Measurements from ENCODE around the gene CSNK1G2.

The CSNK1G2 gene

GRCh38 chr19:1945899-1946298 lies 4.9 kb downstream of the CSNK1G2 start:
- DNase-seq, result peak; percentile 25

- no peak for DNase-seq
Measured at GRCh38 chr19:1947651-1948209, 6.8 kb downstream of the CSNK1G2 start.

DNA sequence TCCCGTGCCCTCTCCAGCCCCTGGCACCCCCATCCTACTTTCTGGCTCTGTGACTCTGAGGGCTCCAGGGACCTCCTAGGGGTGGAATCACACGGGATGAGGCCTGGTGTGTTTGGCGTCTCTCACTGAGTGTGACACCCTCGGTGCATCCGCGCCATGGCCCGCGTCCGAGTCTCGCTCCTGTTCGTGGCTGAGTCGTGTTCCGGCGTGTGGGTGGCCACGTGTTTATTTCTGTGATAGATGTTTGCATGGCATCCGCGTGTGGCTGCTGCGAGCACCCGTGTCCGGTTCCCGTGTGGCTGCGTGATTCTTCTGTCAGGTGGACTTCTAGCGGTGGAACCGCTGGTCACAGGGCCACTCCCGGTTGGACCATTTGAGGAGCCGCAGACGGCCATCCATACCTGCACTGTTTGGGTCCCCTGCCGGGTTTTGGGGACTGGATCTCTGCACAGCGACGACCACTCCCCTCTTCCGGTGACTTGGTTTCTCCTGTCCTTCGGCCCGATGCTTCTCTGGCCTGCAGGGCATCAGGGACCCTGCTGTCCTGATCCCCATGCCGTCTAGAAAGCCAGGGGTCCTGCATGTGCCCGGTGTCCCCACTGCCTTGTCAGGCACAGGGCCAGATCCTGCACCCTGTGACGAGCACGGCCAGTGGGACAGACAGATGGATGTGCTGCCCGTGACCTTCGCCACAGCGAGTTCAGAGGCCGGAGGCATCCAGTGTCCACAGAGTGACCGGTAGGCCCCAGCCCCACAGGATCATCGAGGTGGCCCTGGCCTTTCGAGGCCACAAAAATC lies 8.5 kb downstream of the CSNK1G2 start:
- no peak for DNase-seq

DNA sequence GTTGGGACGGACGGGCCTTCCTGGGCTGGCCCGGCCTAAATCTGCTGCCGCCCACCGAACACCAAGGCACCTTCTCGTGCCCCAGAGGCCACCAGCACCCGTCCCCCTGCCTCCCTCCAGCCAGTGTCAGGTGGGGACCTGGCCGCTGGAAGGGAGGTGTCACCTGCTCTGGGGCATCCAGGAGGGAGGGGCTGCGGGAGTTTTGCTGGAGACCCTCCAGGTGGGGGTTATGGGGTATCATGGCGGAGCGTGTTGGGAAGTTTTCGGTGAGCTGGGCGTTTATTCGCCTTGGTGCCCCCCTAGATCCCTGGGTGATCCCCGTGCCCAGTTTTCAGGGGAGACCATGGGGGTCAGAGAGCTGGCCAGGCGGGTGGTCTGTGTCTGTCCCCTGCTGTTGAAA lies 9.7 kb downstream of the CSNK1G2 start:
- DNase-seq, result no peak

- DNase-seq, result no peak
Measured at GRCh38 chr19:1952635-1953034, 11.7 kb downstream of the CSNK1G2 start.

GRCh38 chr19:1953037-1953436 lies 12.1 kb downstream of the CSNK1G2 start:
- DNase-seq, result no peak

GRCh38 chr19:1953441-1954094 lies 12.6 kb downstream of the CSNK1G2 start:
- DNase-seq, result no peak

- no peak for DNase-seq
Measured at GRCh38 chr19:1954532-1954933, 13.6 kb downstream of the CSNK1G2 start.

DNA sequence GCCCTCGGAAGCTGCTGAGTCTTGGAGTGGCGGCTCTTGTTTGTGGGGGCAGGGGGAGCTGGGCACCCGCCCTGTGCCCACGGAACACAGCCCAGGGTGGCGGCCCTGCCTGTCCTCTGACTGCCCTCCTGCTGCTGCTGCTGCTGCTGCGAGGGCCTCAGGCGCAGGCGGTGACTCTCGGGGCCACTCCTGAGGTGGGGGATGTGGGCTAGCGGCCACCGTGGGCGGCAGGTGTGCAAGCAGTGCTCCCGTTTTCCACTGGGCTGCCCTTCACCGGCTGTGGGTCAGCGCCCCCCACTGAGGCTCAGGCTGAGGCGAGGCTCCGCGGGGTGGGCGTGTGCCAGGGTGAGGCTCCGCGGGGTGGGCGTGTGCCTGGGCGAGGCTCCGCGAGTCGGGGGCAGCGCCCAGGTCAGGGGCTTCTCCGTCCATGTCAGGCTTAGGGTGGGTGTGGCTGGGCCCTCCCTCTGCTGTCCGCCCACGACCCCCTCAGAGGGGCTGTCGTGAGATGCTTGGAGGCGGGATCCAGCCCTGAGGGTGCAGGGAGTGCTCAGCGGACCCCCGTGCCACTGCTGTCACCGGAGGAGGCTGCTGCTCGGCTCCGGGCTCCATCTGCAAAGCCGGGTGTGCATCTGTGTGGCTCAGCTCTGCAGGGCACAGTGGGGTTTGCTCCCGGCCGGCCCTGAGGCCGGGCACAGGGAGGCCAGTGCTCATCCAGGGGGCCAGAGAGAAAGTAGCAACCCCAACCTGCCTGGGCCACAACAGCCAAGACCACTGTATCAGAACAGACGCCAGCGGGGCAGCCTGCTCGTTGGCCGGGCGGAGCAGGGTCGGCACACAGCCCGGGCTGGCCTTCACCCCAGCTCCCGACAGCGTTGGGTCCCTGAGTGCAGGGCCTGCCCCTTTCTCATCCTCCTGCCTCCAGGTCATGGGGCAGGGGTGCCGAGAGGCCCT lies 14.5 kb downstream of the CSNK1G2 start:
- DNase-seq, result no peak

DNA sequence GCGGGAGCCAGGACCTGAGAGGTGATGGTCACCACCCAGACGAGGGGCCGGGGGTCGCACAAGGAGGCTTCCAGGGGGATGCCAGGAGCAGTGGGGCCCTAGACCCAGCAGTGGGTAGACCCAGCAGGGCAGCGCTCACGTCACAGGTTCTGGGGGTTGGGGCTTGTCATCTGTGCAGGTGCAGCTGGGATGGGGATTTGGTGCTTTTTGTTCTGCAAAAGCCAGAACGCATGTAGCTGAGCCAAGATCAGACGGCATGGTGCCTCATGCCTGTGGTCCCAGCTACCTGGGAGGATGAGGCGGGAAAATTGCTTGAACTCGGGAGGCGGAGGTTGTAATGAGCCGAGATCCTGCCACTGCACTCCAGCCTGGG lies 15.1 kb downstream of the CSNK1G2 start:
- no peak for DNase-seq

GRCh38 chr19:1956868-1957492 lies 16.0 kb downstream of the CSNK1G2 start:
- DNase-seq, result no peak

DNA sequence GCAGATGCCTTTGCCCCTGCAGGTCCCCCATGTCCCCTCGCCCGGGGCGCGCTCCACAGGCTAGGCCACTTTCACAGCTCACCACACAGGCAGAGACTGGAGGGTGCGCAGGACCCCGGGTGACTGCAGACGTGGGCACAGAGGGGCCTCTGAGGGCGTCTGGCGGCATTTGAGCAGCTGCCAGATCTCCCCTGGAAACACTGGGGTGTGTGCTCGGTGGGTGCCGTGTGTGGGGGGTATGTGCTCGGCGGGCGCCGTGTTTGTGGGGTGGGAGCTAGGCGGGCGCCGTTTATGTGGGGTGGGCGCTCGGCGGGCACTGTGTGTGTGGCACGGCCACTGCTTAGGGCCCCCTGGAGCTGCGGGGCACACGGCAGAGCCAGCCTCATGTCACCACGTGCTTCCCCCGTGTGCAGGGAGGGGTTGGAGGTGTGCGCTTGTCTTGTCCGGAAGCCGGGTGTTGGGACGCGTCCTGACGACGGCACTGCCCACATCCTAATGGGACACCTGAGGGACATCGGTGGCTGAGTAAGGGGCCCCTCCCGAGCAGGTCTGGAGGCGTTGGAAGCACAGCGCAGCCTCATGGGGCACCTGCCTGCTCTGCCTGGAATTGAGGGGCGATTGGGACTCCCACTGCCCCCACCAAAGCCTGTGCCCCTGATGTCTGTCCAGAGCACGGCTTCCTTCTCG lies 16.7 kb downstream of the CSNK1G2 start:
- no peak for DNase-seq

DNA sequence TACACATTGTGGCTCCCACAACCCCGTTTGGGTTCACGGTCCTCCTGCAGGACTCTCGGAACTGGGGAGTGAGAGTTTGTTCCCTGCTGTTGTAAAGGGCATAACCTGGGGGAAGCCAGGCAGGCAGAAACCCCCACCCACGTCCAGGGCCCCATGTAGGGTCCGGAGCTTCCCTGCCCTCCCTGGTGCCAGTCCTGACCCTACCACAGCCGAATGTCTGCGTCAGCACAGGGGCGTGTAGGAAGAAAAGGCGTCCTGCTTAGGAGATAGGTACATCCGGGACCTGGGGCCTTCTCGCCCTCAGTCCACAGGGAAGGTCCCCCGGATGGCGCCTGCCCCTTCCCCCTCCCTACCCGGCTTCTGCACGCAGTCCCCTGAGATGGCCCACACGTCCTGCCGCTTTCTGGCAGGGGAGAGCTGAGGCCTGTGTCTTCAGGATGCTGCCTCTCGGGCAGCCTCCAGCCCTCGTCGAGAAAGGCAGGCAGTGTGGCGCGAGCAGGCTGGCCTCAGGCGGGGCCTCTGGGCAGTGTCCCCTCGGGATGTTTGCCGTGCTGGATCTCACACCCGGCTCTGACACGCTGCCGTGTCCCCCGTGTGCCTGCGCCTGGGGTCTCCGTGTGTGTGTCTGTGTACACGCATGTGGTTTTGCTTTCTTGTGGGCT lies 19.1 kb downstream of the CSNK1G2 start:
- no peak for DNase-seq

GRCh38 chr19:1961000-1961883 lies 20.3 kb downstream of the CSNK1G2 start:
- no peak for DNase-seq

DNA sequence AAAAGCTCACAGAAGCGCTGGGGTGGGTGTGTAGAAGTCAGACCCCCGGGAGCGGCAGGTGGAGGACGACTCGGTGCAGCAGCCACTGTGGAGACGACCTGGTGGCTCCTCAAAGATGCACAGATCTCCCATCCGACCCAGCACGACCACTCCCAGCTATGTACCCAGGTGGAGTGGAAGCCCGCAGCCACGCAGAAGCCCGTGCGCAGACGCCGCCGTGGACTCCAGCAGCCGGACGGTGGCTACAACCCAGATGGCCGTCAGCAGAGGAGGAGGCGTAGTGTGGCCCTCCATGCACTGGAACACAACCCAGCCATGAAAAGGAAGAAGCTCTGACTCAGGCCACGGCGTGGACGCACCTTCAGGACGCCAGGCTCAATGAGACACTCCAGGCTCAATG lies 21.7 kb downstream of the CSNK1G2 start:
- no peak for DNase-seq

DNA sequence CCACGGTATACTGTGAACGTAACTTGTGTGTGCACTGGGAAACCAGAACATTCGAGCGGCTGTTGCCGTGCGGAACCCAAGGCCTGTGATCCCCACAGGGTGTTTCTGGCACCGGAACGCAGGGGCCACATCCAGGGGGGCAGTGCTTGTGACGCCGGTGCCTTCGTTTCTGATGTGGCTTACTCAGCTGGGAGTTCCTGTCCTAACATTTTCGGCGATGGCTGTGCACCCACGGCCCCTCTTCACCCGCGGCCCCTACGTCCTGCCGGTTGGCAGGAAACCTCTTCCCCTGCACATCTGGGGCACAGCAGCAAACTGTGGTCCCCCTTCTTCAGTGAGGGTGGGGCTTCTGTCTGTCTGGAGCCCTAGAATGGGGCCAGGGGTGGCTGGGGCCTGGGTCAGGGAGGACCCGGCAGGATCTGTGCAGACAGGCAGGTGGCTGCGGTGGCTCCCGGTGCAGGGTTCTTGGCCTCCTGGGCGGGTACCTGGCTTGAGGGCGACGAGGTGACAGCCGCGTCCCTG lies 26.2 kb downstream of the CSNK1G2 start:
- DNase-seq, result no peak

DNA sequence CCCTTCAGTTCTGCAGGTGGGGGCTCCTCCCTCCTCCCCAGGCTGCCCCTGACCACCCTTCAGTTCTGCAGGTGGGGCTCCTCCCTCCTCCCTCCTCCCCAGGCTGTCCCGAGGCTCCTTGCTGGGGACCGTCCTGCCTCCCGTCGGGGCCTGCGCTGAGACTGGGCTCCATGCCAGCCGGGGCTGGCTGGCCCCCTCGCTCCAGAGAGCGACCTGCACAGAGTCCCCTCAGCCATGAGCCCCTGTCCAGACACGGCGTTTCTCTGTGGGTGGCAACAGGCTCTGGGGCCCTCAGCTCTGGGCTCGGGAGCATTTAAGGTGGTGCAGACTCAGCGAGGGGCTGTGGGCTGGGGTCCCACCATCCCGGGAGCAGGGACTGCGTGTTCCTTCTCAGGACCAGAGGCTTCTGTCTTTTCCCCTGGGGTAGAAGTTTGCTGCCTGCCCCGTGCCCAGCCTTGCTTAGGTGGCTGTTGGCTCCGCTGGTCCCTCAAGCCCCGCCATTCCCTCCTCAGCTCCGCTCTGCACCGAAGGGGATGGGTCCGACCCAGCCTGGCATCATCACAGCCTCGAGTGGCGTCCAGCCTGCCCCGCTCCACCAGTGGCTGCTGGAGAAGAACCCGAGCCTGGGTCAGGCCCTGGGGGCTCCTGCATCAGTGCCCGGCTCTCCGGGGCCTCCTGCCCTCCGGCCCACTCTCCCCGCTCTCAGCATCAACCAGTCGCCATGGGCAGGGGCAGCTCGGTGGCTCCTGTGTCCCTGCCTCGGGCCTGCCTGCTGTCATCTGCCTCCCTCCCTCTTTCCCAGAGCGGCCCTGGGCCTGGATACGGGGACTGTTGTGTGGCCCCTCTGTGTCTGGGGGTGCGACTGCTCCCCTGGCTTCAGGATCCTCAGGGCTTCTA lies 27.6 kb downstream of the CSNK1G2 start:
- DNase-seq, result no peak

DNA sequence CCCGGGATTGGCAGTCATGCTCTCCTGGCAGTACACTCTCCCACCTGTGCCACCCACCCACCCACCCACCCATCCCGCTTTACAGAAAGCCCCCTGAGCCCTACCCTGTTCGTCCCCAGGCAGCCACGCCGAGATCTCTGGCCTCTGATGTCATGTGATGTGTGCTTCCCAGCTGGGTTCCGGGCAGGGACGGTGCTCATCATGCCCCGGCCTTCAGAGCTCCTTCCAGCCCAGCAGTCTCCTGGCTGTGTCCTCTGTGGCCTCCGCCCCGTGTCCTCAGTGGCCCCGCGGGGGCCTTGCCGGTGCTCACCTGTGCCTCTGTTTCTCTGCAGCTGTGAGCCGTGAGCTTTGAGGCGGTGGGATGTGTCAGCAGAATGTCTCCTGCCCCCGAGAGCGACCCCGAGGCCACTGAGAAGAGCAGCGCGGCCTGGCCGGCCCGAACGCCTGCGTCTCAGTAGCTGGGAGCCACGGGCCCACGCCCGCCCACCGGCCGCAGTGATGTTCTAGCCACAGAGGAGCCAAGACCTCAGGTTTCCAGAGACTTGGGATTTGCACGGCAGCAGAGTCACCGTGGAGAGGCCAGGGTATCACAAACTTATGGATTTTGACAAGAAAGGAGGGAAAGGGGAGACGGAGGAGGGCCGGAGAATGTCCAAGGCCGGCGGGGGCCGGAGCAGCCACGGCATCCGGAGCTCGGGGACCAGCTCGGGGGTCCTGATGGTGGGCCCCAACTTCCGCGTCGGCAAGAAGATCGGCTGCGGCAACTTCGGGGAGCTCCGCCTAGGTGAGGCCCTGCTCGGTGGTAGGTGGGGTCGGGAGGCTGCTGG lies 28.4 kb downstream of the CSNK1G2 start:
- DNase-seq, result no peak

Measured in NCI-H1048 (cell line).